HepG2 (cell line): ENCODE results near the gene FBRSL1. TPM values are rescaled to one million over a fixed set of nuclear protein-coding genes. Genes with fewer than 3 reads are reported as not detected.

Experiments used
- DMAP1 ChIP-seq: IDR thresholded peaks from 2 replicates; pipeline ENCODE4 v1.6.1; 2016
- HNRNPLL ChIP-seq: fragments of 200-400 bp; formaldehyde crosslinking; IDR thresholded peaks from 2 replicates; pipeline ENCODE4 v1.6.1; 2017; ENCODE audit warnings: mild to moderate bottlenecking, low read depth, low read length; ENCODE audit not compliant: poor library complexity, severe bottlenecking
- ZBTB14 ChIP-seq: sonication (generic); formaldehyde crosslinking; IDR thresholded peaks from 2 replicates; pipeline ENCODE4 v1.4.0; 2020; ENCODE audit warnings: missing genetic modification reagents
- ZNF263 ChIP-seq: sonication (generic); formaldehyde crosslinking; IDR thresholded peaks from 2 replicates; pipeline ENCODE4 v1.4.0; 2020; ENCODE audit warnings: missing genetic modification reagents
- ZNF687 ChIP-seq: sonication (generic); formaldehyde crosslinking; IDR thresholded peaks from 2 replicates; pipeline ENCODE4 v1.5.1; 2020; ENCODE audit warnings: mild to moderate bottlenecking, missing genetic modification reagents, moderate library complexity
- ZSCAN21 ChIP-seq: sonication (generic); formaldehyde crosslinking; IDR thresholded peaks from 2 replicates; pipeline ENCODE4 v1.8.0; 2022; ENCODE audit warnings: mild to moderate bottlenecking, missing genetic modification reagents, moderate library complexity, borderline replicate concordance
- polyA plus RNA-seq, 8 experiments: library from polyadenylated mRNA; depleted of rRNA in 3 of 8; stranded (reverse) in 7 of 8; unstranded in 1 of 8; fragments of >200 nt; fragmentation: Illumina TruSeq in 4 of 8; extraction: Trizol in 4 of 8; gene quantifications; 2 replicates each; pipeline versions ENCODE4 v1.2.1 to v1.2.3, GENCODE V29; 2011 to 2016; ENCODE audit warnings: low read depth in 4 of 8, missing spikeins in 1 of 8, mixed read lengths in 1 of 8; ENCODE audit not compliant: insufficient read depth in 1 of 8
- total RNA-seq, 5 experiments: library from RNA; depleted of rRNA; stranded (reverse); fragments of >200 nt; fragmentation: Illumina TruSeq; extraction: Trizol; gene quantifications; 2 replicates each; pipeline ENCODE4 v1.2.3, GENCODE V29; 2016; ENCODE audit warnings: low read depth in 1 of 5
- TF ChIP-seq, protein P1 (sequence below): IDR thresholded peaks from 2 replicates; pipeline ENCODE4 v1.6.1; 2016; ENCODE audit warnings: low read depth, control low read depth
- TF ChIP-seq, protein P2 (sequence below): sonication (generic); formaldehyde crosslinking; IDR thresholded peaks from one replicate; pipeline ENCODE4 v1.5.1; 2020; ENCODE audit warnings: mild to moderate bottlenecking, missing genetic modification reagents; ENCODE audit errors: not compliant biosample characterization

FBRSL1 gene
- total and polyA plus RNA-seq, 2 of the 13 experiments (the other 11 are each of a cell fraction or from before 2014, with no cell fraction given): 3.6 to 7.9 TPM

DNA sequence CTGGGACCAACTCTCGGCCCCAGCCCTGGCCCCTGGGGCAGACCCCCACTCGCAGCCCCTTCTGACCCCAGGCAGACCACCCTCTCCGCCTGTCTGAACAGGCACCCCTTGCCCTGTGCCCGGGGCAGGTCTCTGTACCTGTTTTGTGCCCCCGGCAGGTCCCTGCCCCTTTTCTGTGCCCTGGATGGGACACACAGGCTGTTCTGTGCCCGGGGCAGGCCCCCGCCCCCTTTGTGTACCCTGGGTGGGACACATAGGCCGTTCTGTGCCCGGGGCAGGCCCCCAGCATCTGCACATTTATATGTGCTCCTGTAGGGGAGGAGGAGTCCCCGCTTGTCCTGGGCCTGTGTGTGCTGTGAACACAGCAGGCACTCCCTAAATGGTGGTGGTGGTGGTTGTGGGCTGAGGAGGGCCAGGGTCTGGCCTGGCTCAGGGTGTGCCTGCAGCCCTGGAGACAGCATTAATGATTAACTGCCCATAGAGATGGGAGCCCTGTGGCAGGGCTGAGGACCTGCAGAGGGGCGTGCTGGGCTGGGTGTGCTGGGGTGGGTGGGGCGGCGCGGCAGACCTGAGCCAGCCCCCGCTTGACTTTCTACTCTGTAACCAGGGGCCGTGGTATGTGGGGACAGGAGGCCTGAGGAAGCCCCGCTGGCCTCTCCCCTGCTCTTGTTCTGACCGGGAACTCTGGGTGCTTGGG is 3.7 kb downstream of the FBRSL1 start (continued):
- 0 out of 2 replicates have a peak, but pooled peaks have one; percentile 29 for TF ChIP-seq ZNF263 (CRISPR knock-in tag)
- TF ChIP-seq, protein P1, sequence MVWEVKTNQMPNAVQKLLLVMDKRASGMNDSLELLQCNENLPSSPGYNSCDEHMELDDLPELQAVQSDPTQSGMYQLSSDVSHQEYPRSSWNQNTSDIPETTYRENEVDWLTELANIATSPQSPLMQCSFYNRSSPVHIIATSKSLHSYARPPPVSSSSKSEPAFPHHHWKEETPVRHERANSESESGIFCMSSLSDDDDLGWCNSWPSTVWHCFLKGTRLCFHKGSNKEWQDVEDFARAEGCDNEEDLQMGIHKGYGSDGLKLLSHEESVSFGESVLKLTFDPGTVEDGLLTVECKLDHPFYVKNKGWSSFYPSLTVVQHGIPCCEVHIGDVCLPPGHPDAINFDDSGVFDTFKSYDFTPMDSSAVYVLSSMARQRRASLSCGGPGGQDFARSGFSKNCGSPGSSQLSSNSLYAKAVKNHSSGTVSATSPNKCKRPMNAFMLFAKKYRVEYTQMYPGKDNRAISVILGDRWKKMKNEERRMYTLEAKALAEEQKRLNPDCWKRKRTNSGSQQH (CRISPR knock-in tag): no peak
- TF ChIP-seq HNRNPLL: peak; percentile 25
- no peak for TF ChIP-seq ZSCAN21 (CRISPR knock-in tag)
- TF ChIP-seq DMAP1 (CRISPR knock-in tag): no peak
- TF ChIP-seq ZNF687: peak; percentile 51
- TF ChIP-seq, protein P2, sequence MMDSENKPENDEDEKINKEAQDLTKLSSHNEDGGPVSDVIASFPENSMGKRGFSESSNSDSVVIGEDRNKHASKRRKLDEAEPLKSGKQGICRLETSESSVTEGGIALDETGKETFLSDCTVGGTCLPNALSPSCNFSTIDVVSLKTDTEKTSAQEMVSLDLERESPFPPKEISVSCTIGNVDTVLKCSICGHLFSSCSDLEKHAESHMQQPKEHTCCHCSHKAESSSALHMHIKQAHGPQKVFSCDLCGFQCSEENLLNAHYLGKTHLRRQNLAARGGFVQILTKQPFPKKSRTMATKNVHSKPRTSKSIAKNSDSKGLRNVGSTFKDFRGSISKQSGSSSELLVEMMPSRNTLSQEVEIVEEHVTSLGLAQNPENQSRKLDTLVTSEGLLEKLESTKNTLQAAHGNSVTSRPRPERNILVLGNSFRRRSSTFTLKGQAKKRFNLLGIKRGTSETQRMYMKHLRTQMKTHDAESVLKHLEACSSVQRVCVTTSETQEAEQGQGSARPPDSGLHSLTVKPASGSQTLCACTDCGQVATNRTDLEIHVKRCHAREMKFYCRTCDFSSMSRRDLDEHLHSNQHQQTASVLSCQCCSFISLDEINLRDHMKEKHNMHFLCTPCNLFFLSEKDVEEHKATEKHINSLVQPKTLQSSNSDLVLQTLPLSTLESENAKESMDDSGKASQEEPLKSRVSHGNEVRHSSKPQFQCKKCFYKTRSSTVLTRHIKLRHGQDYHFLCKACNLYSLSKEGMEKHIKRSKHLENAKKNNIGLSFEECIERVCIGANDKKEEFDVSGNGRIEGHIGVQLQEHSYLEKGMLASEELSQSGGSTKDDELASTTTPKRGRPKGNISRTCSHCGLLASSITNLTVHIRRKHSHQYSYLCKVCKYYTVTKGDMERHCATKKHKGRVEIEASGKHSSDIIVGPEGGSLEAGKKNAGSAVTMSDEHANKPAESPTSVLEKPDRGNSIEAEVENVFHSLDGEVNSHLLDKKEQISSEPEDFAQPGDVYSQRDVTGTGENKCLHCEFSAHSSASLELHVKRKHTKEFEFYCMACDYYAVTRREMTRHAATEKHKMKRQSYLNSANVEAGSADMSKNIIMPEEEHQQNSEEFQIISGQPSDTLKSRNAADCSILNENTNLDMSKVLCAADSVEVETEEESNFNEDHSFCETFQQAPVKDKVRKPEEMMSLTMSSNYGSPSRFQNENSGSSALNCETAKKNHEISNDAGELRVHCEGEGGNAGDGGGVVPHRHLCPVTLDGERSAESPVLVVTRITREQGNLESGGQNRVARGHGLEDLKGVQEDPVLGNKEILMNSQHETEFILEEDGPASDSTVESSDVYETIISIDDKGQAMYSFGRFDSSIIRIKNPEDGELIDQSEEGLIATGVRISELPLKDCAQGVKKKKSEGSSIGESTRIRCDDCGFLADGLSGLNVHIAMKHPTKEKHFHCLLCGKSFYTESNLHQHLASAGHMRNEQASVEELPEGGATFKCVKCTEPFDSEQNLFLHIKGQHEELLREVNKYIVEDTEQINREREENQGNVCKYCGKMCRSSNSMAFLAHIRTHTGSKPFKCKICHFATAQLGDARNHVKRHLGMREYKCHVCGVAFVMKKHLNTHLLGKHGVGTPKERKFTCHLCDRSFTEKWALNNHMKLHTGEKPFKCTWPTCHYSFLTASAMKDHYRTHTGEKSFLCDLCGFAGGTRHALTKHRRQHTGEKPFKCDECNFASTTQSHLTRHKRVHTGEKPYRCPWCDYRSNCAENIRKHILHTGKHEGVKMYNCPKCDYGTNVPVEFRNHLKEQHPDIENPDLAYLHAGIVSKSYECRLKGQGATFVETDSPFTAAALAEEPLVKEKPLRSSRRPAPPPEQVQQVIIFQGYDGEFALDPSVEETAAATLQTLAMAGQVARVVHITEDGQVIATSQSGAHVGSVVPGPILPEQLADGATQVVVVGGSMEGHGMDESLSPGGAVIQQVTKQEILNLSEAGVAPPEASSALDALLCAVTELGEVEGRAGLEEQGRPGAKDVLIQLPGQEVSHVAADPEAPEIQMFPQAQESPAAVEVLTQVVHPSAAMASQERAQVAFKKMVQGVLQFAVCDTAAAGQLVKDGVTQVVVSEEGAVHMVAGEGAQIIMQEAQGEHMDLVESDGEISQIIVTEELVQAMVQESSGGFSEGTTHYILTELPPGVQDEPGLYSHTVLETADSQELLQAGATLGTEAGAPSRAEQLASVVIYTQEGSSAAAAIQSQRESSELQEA (CRISPR knock-in tag): peak; percentile 97
- no peak for TF ChIP-seq ZBTB14 (CRISPR knock-in tag)
